Thoracic aorta (tissue), 2 donors: ENCODE measurements around the gene ABCA5. TPM values are rescaled to one million over a fixed set of nuclear protein-coding genes. Genes with fewer than 3 reads are reported as not detected.

Source experiments
- ATAC-seq: fragments of 150-250 bp; one replicate; pipeline ENCODE4 v1.8.0; 2017; ENCODE audit warnings: low read depth; ENCODE audit not compliant: insufficient number of reproducible peaks, low FRiP score
- DNase-seq: peaks from one replicate; pipeline ENCODE4 v3.0.0-alpha.2; 2020; ENCODE audit warnings: low spot score
- H3K27ac ChIP-seq, 2 donors: fragments of 200-600 bp; sonication (generic); 1 replicate in 1 of 2; 2 replicates in 1 of 2; pipeline ENCODE4 v1.5.1; 2016; ENCODE audit warnings: mild to moderate bottlenecking in 2 of 2, moderate library complexity in 2 of 2
- H3K27me3 ChIP-seq: fragments of 200-600 bp; sonication (generic); replicated peaks from 2 replicates; pipeline ENCODE4 v1.6.0; 2016; ENCODE audit warnings: mild to moderate bottlenecking; ENCODE audit not compliant: insufficient read depth
- H3K36me3 ChIP-seq: fragments of 200-600 bp; sonication (generic); one replicate; pipeline ENCODE4 v1.5.1; 2016
- H3K4me1 ChIP-seq, 2 donors: fragments of 200-600 bp; sonication (generic); 1 replicate in 1 of 2; 2 replicates in 1 of 2; pipeline versions ENCODE4 v1.5.1 to v1.6.0; 2016; ENCODE audit warnings: low read depth in 2 of 2, mild to moderate bottlenecking in 1 of 2; ENCODE audit not compliant: control insufficient read depth in 1 of 2
- H3K4me3 ChIP-seq: fragments of 200-600 bp; sonication (generic); 2 replicates; pipeline ENCODE4 v1.5.1; 2016; ENCODE audit warnings: mild to moderate bottlenecking
- H3K9me3 ChIP-seq: fragments of 200-600 bp; sonication (generic); 2 replicates; pipeline ENCODE4 v1.5.1; 2016
- CTCF ChIP-seq: fragments of 200-600 bp; sonication (generic); IDR thresholded peaks from one replicate; pipeline ENCODE4 v1.5.1; 2019; ENCODE audit warnings: antibody characterized with exemption
- total RNA-seq, 2 donors: library from RNA; depleted of rRNA; stranded (reverse); fragments of >200 nt; gene quantifications; one replicate each; pipeline versions ENCODE4 v1.1.0 to v1.2.3, GENCODE V29; 2016

The ABCA5 gene
- total RNA-seq, 2 donors from 2014 or later = 9.1 to 46.2 TPM

- DNase-seq = no peak
- H3K36me3 ChIP-seq = no peaks in the 10 kb centered on the region
- peaks cover 7% of the 10 kb centered on the region for H3K9me3 ChIP-seq
- no peak overlapping the region for H3K27ac ChIP-seq
- no peaks in the 10 kb centered on the region for H3K4me1 ChIP-seq
- ATAC-seq = no peak
- no peak overlapping the region for H3K4me3 ChIP-seq
- no peak for TF ChIP-seq CTCF
- no peaks in the 10 kb centered on the region for H3K27me3 ChIP-seq
These were observed 95.4 kb downstream of the ABCA5 start for GRCh38 chr17:69231521-69231920.

GRCh38 chr17:69230939-69231338 is 96.0 kb downstream of the ABCA5 start:
- Histone ChIP-seq H3K9me3 (peaks cover 7% of the 10 kb centered on the region), H3K4me1 (no peaks in the 10 kb centered on the region), H3K27ac (no peak overlapping the region), H3K27me3 (no peaks in the 10 kb centered on the region), H3K36me3 (no peaks in the 10 kb centered on the region), H3K4me3 (no peak overlapping the region)
- ATAC-seq (no peak), DNase-seq (no peak)
- no peak for TF ChIP-seq CTCF

GRCh38 chr17:69228576-69228975 is 98.4 kb downstream of the ABCA5 start, which contains the start of gene ABCA10:
TSS of gene ABCA10 (minus strand) at chr17:69228824. CDS start at chr17:69225358, 3,466 bp downstream.
- Histone ChIP-seq H3K27me3 (no peaks in the 10 kb centered on the region), H3K27ac (no peak within 1 kb of the TSS), H3K4me1 (no peaks in the 10 kb centered on the region), H3K9me3 (peaks cover 7% of the 10 kb centered on the region), H3K36me3 (no peaks in the 10 kb centered on the region), H3K4me3 (no peak within 1 kb of the TSS)
- no peak for TF ChIP-seq CTCF
- DNase-seq = no peak
- no peak for ATAC-seq

- no peak for ATAC-seq
- Histone ChIP-seq H3K4me1 (no peaks in the 10 kb centered on the region), H3K4me3 (no peak overlapping the region), H3K9me3 (peaks cover 6% of the 10 kb centered on the region), H3K36me3 (no peaks in the 10 kb centered on the region), H3K27me3 (no peaks in the 10 kb centered on the region), H3K27ac (no peak overlapping the region)
- TF ChIP-seq CTCF = no peak
- DNase-seq = no peak
These were observed 98.9 kb downstream of the ABCA5 start for GRCh38 chr17:69228018-69228417.

GRCh38 chr17:69227541-69227940 is 99.4 kb downstream of the ABCA5 start:
- H3K27ac ChIP-seq = no peak overlapping the region
- H3K36me3 ChIP-seq = no peaks in the 10 kb centered on the region
- no peak overlapping the region for H3K4me3 ChIP-seq
- no peaks in the 10 kb centered on the region for H3K27me3 ChIP-seq
- ATAC-seq (no peak), DNase-seq (no peak)
- TF ChIP-seq CTCF = no peak
- H3K4me1 ChIP-seq = no peaks in the 10 kb centered on the region
- peaks cover 2% of the 10 kb centered on the region for H3K9me3 ChIP-seq
